Astrocyte of the cerebellum (primary cell): ENCODE measurements around the gene PCSK5.

Source experiments
- DNase-seq: peaks from one replicate; pipeline ENCODE4 v3.0.0-alpha.2; 2011; ENCODE audit warnings: low read depth
- H3K4me3 ChIP-seq: 2 replicates; pipeline ENCODE4 v1.5.1; 2011; ENCODE audit warnings: mild to moderate bottlenecking, low read depth, low read length, moderate library complexity
- CTCF ChIP-seq: IDR thresholded peaks from 2 replicates; pipeline ENCODE4 v1.5.1; 2012; ENCODE audit warnings: low read length, low read depth, moderate library complexity, mild to moderate bottlenecking; ENCODE audit errors: missing control alignments
- in situ Hi-C: cut with HindIII; loops from 2 replicates; pipeline ENCODE4 v1.10.0; 2017; ENCODE audit warnings: low sequenced_read_pairs

The PCSK5 gene

GRCh38 chr9:76037587-76038225 lies 147.2 kb downstream of the PCSK5 start:
- no peak for TF ChIP-seq CTCF
- in situ Hi-C loops: no loop called here
- no peak for DNase-seq
- no peak overlapping the region for H3K4me3 ChIP-seq

DNA sequence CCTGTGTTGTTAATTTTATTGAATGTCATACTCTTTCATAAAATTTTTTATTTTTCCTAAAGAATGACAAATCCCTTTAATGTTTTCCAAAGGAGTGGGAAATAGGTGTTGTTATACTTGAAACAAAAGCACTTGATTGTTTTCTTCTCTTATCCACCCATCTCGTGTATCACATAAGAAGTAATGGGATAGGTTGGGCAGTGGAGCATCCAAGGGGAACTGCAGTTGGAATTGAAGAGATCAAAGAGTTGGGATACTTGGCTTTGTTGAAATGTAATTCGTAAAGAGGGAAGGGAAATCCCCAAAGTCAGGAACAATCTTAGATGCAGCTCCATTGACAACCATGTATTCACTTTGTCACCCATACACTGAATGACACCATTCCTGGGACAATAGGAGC lies 148.0 kb downstream of the PCSK5 start:
- in situ Hi-C loops: no loop called here
- no peak overlapping the region for H3K4me3 ChIP-seq
- no peak for TF ChIP-seq CTCF
- DNase-seq: no peak

- H3K4me3 ChIP-seq: no peak overlapping the region
- no peak for TF ChIP-seq CTCF
- DNase-seq: peak; percentile 2
- in situ Hi-C loops: no loop called here
Measured at GRCh38 chr9:76044266-76044819, 153.9 kb downstream of the PCSK5 start.

DNA sequence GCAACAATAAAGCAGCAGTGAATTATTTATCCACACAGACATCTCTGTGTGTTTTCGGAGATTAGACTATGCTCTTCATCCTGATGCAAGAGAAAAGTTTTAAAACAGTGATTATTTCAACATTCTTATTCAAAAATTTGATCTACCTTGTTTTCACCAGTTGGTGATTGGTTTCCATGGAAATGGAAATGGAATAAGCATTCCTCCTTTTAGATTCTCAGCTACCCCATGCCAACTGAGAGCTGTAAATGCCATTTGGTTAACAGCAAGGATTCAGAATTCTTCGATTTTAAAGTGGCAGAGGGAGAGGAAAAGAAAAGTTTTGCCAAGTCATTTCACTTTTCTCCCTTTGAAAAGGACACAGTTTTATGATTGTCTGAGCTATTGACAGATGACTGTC lies 154.7 kb downstream of the PCSK5 start:
- no peak for DNase-seq
- no peak for TF ChIP-seq CTCF
- in situ Hi-C loops: no loop called here
- no peak overlapping the region for H3K4me3 ChIP-seq

GRCh38 chr9:76049341-76049740 lies 158.9 kb downstream of the PCSK5 start:
- TF ChIP-seq CTCF: no peak
- DNase-seq: no peak
- H3K4me3 ChIP-seq: no peak overlapping the region
- in situ Hi-C loops: no loop called here

GRCh38 chr9:76067696-76068095 lies 177.2 kb downstream of the PCSK5 start:
- no peak for TF ChIP-seq CTCF
- no peak for DNase-seq
- in situ Hi-C loops: no loop called here
- no peak overlapping the region for H3K4me3 ChIP-seq
